Caco-2 (cell line): ENCODE measurements around the gene DENND4B. TPM values are rescaled to one million over a fixed set of nuclear protein-coding genes. Genes with fewer than 3 reads are reported as not detected.
"Not testable (repeated sequence)": the region's sequence is repeated elsewhere in the genome, so short reads cannot be mapped to it uniquely, and the experiment has no call there.

Source experiments
- BruUV-seq: library from RNA; stranded (reverse); fragments of 400-500 nt; replicated peaks from 2 replicates; lab custom pipeline; 2021; lab: Mats Ljungman, UMichigan
- CTCF ChIA-PET: fragments of 300-600 bp; sonication (Branson Sonifier 250); formaldehyde crosslinking; loops from one replicate; lab custom pipeline; 2022; ENCODE audit warnings: antibody characterized with exemption; lab: Charles Lee
- POLR2A ChIA-PET: fragments of 300-600 bp; sonication (Branson Sonifier 250); formaldehyde crosslinking; loops from one replicate; lab custom pipeline; 2022; ENCODE audit warnings: antibody characterized with exemption; lab: Charles Lee
- DNase-seq, 2 experiments: peaks; one replicate each; pipeline versions ENCODE4 v3.0.0 to v3.0.0-alpha.2; 2020 to 2022
- H3K27me3 ChIP-seq: replicated peaks from 2 replicates; pipeline ENCODE4 v1.6.0; 2011; ENCODE audit warnings: low read length; ENCODE audit not compliant: control insufficient read depth, insufficient read depth
- H3K36me3 ChIP-seq: 2 replicates; pipeline ENCODE4 v1.5.1; 2011; ENCODE audit warnings: low read length; ENCODE audit not compliant: control insufficient read depth, insufficient read depth
- H3K4me1 ChIP-seq: fragments of 250-450 bp; sonication (Bioruptor Pico); 2 replicates; pipeline ENCODE4 v1.5.1; 2020; ENCODE audit warnings: mild to moderate bottlenecking
- H3K4me3 ChIP-seq: 2 replicates; pipeline ENCODE4 v1.5.1; 2011; ENCODE audit warnings: low read depth, mild to moderate bottlenecking, control low read depth, low read length
- H3K9me3 ChIP-seq: fragments of 250-450 bp; sonication (Bioruptor Pico); 2 replicates; pipeline ENCODE4 v1.5.1; 2020; ENCODE audit warnings: mild to moderate bottlenecking, moderate library complexity
- H3K27ac Mint-ChIP-seq: one replicate; pipeline ENCODE4 v1.8.0; 2022; ENCODE audit warnings: mixed read lengths; ENCODE audit not compliant: unreplicated experiment
- H3K27me3 Mint-ChIP-seq: one replicate; pipeline ENCODE4 v1.8.0; 2022; ENCODE audit warnings: mixed read lengths; ENCODE audit not compliant: insufficient read depth, unreplicated experiment
- H3K36me3 Mint-ChIP-seq: one replicate; pipeline ENCODE4 v1.8.0; 2022; ENCODE audit warnings: mild to moderate bottlenecking, mixed read lengths; ENCODE audit not compliant: insufficient read depth, unreplicated experiment
- H3K4me1 Mint-ChIP-seq: one replicate; pipeline ENCODE4 v1.8.0; 2022; ENCODE audit warnings: low read depth, mixed read lengths; ENCODE audit not compliant: unreplicated experiment
- H3K4me3 Mint-ChIP-seq: one replicate; pipeline ENCODE4 v1.8.0; 2022; ENCODE audit warnings: mild to moderate bottlenecking, moderate library complexity, mixed read lengths; ENCODE audit not compliant: unreplicated experiment
- H3K9me3 Mint-ChIP-seq: one replicate; pipeline ENCODE4 v1.8.0; 2022; ENCODE audit warnings: mixed read lengths; ENCODE audit not compliant: unreplicated experiment
- intact Hi-C: fragments of 100-400 bp; cut with micrococcal nuclease; formaldehyde crosslinking; loops from one replicate; pipeline ENCODE4 v1.10.0; 2022; ENCODE audit not compliant: unreplicated experiment
- total RNA-seq: library from RNA; stranded (reverse); gene quantifications from 2 replicates; pipeline ENCODE4 v1.2.3, GENCODE V29; 2022
- TF ChIP-seq, protein P1 (sequence below), 2 experiments: fragments of 200-600 bp in 1 of 2; IDR thresholded peaks; 1 replicate in 1 of 2; 2 replicates in 1 of 2; pipeline versions ENCODE4 v1.5.1 to v1.8.0; 2011 to 2022; ENCODE audit warnings: antibody characterized with exemption in 1 of 2, control low read depth in 1 of 2, inconsistent platforms in 1 of 2, low read depth in 1 of 2, low read length in 1 of 2, mild to moderate bottlenecking in 1 of 2, moderate library complexity in 1 of 2; ENCODE audit not compliant: insufficient read depth in 1 of 2, severe bottlenecking in 1 of 2, unreplicated experiment in 1 of 2

DENND4B gene
- total RNA-seq, 1 experiment from 2014 or later, result 79.0 TPM

DNA sequence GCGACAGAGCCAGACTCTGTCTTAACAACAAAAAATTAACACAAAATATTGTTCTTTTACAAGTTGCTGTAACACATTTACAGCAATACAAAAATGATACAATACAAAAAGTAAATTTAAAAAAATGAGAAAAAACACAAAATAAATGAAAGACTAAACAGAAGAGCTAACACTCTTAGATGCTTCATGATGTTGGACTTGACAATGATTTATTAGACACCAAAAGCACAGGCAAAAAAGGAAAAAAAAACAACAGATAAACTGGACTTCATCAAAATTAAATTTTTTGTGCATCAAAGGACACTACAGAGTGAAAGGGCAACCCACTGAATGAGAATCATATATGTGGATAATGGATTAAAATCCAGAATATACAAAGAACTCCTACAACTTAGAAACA, 40.1 kb downstream of the DENND4B start:
- intact Hi-C loops, result no loop called here
- no peak for DNase-seq
- ChIA-PET CTCF (no interaction called here), POLR2A (interaction anchor here (0.6 kb wide), 1 partner anchor 20 kb away, joined by 17 read pairs; no protein-coding TSS in a partner anchor)
- BruUV-seq, result no TSS peak
- Mint-ChIP-seq H3K4me1 (peaks cover 6% of the 10 kb centered on the region), H3K9me3 (peaks cover 8% of the 10 kb centered on the region), H3K27ac (no peak overlapping the region), H3K27me3 (no peaks in the 10 kb centered on the region), H3K4me3 (no peak overlapping the region), H3K36me3 (peaks cover 13% of the 10 kb centered on the region)
- Histone ChIP-seq H3K27me3 (no peaks in the 10 kb centered on the region), H3K4me3 (no peak overlapping the region), H3K9me3 (no peaks in the 10 kb centered on the region), H3K4me1 (no peaks in the 10 kb centered on the region), H3K36me3 (no peaks in the 10 kb centered on the region)
- TF ChIP-seq, protein P1, sequence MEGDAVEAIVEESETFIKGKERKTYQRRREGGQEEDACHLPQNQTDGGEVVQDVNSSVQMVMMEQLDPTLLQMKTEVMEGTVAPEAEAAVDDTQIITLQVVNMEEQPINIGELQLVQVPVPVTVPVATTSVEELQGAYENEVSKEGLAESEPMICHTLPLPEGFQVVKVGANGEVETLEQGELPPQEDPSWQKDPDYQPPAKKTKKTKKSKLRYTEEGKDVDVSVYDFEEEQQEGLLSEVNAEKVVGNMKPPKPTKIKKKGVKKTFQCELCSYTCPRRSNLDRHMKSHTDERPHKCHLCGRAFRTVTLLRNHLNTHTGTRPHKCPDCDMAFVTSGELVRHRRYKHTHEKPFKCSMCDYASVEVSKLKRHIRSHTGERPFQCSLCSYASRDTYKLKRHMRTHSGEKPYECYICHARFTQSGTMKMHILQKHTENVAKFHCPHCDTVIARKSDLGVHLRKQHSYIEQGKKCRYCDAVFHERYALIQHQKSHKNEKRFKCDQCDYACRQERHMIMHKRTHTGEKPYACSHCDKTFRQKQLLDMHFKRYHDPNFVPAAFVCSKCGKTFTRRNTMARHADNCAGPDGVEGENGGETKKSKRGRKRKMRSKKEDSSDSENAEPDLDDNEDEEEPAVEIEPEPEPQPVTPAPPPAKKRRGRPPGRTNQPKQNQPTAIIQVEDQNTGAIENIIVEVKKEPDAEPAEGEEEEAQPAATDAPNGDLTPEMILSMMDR (IDR thresholded peaks at IDR 0.05; ENCODE audit: insufficient read depth in 1 of 2, low read depth in 1 of 2, low read length in 1 of 2, severe bottlenecking in 1 of 2, unreplicated experiment in 1 of 2), result no peak

DNA sequence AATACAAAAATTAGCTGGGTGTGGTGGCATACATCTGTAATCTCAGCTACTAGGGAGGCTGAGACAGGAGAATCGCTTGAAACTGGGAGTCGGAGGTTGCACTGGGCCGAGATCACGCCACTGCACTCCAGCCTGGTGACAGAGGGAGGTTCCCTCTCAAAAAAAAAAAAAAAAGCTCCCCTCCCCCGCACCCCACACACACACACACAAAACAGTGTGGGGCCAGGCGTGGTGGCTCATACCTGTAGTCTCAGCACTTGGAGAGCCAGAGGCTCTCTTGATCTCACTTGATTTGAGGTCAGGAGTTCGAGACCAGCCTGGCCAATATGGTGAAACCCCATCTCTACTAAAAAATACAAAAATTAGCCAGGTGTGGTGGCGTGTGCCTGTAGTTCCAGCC, 40.6 kb downstream of the DENND4B start:
- H3K4me3 ChIP-seq, H3K4me1 Mint-ChIP-seq, H3K4me1 ChIP-seq, intact Hi-C loops, H3K9me3 Mint-ChIP-seq, H3K9me3 ChIP-seq, H3K27me3 Mint-ChIP-seq, H3K27me3 ChIP-seq, H3K4me3 Mint-ChIP-seq, H3K27ac Mint-ChIP-seq, DNase-seq, CTCF ChIA-PET, H3K36me3 ChIP-seq, BruUV-seq: not testable (repeated sequence)
- peaks cover 13% of the 10 kb centered on the region for H3K36me3 Mint-ChIP-seq
- POLR2A ChIA-PET, result interaction anchor here (0.6 kb wide), 1 partner anchor 19 kb away, joined by 17 read pairs; no protein-coding TSS in a partner anchor

DNA sequence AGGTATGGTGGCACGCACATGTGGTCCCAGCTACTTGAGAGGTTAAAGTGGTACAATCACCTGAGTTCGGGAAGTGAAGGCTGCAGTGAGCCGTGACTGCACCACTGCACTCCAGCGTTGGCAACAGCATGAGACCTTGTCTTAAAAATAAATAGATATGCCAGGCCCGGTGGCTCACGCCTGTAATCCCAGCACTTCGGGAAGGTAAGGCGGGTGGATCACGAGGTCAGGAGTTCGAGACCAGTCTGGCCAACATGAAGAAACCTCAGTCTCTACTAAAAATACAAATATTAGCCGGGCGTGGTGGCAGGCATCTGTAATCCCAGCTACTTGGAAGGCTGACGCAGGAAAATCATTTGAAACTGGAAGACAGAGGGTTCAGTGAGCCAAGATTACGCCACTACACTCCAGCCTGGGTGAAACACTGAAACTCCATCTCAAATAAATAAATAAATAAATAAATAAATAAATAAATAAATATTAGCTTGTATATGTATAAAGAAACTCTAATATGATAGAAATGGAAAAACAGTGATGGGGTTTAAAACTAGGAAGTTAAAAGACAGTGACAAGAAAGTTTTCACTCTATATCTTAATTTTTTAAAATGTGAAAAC, 42.6 kb downstream of the DENND4B start:
- no TSS peak for BruUV-seq
- H3K36me3 ChIP-seq, result no peaks in the 10 kb centered on the region
- H3K4me3 Mint-ChIP-seq, result no peak overlapping the region
- ChIA-PET CTCF (no interaction called here), POLR2A (no interaction called here)
- no peaks in the 10 kb centered on the region for H3K9me3 ChIP-seq
- H3K27me3 Mint-ChIP-seq, result no peaks in the 10 kb centered on the region
- DNase-seq, result no peak
- no peak overlapping the region for H3K4me3 ChIP-seq
- no peaks in the 10 kb centered on the region for H3K4me1 Mint-ChIP-seq
- peaks cover 19% of the 10 kb centered on the region for H3K36me3 Mint-ChIP-seq
- H3K27ac Mint-ChIP-seq, result no peak overlapping the region
- no peaks in the 10 kb centered on the region for H3K27me3 ChIP-seq
- intact Hi-C loops, result no loop called here
- H3K9me3 Mint-ChIP-seq, result no peaks in the 10 kb centered on the region
- TF ChIP-seq, protein P1 (IDR thresholded peaks at IDR 0.05; ENCODE audit: insufficient read depth in 1 of 2, low read depth in 1 of 2, low read length in 1 of 2, severe bottlenecking in 1 of 2, unreplicated experiment in 1 of 2), result no peak
- H3K4me1 ChIP-seq, result no peaks in the 10 kb centered on the region
